ENCODE measurements around the gene ENTPD7.

DNA sequence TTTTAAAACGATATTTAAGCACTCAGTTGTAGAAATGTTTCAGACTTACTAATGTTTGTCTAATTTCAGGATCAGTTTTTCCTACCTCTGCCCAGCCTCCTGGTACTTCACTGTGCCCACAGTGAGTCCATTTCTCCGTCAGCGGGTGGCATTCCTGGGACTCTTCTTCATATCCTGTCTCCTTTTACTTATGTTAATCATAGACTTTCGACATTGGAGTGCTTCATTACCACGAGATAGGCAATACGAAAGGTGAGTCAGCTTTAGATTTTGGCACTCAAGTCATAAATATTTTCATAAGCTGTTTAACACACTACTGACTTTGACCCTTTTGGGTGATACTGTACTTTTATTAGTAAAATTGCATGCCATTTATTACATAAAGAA is 2.1 kb downstream of the ENTPD7 start:
- no peak for TF ChIP-seq EP300 (IDR thresholded peaks at IDR 0.05)
- TF ChIP-seq, protein P1, sequence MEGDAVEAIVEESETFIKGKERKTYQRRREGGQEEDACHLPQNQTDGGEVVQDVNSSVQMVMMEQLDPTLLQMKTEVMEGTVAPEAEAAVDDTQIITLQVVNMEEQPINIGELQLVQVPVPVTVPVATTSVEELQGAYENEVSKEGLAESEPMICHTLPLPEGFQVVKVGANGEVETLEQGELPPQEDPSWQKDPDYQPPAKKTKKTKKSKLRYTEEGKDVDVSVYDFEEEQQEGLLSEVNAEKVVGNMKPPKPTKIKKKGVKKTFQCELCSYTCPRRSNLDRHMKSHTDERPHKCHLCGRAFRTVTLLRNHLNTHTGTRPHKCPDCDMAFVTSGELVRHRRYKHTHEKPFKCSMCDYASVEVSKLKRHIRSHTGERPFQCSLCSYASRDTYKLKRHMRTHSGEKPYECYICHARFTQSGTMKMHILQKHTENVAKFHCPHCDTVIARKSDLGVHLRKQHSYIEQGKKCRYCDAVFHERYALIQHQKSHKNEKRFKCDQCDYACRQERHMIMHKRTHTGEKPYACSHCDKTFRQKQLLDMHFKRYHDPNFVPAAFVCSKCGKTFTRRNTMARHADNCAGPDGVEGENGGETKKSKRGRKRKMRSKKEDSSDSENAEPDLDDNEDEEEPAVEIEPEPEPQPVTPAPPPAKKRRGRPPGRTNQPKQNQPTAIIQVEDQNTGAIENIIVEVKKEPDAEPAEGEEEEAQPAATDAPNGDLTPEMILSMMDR (IDR thresholded peaks at IDR 0.05), result no peak
- TF ChIP-seq POLR2A (IDR thresholded peaks at IDR 0.05), result no peak
- no peak for TF ChIP-seq POLR2AphosphoS5 (IDR thresholded peaks at IDR 0.05)

Measured in sigmoid colon (tissue), 4 donors.